ENCODE results near the gene RAB10.
"Not testable (repeated sequence)": the region's sequence is repeated elsewhere in the genome, so short reads cannot be mapped to it uniquely, and the experiment has no call there.

The RAB10 gene

DNA sequence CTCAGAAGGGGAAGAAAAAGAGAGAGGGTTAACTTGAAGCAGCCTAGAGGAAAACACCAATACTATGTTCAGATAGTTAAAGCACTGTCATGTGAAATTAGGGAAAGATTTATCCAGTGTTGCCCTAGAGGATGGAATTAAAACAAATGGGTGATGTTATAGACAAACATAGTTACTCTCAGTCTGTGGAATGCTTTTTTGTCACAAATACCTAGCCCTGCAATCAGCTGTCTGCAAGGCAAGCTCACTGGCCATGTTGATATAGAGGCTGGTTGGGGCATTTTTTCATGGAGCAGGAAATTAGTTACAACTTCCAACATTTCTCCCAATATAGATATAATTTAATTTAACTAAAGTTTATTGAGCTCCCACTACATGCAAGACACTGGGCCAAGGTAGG, 8.4 kb upstream of the RAB10 start:
- Histone ChIP-seq H3K4me1 (ENCODE audit: control insufficient read depth, low read depth, low read length) (no peaks in the 10 kb centered on the region), H2BK15ac (replicated peaks; ENCODE audit: low read depth) (no peak overlapping the region), H3K4me3 (ENCODE audit: low read length) (no peak overlapping the region), H4K8ac (ENCODE audit: low read depth, low read length) (no peak overlapping the region), H3K4me2 (ENCODE audit: low read length) (no peak overlapping the region), H3K56ac (ENCODE audit: low read length) (no peak overlapping the region), H4K5ac (ENCODE audit: low read length) (no peak overlapping the region), H2BK120ac (ENCODE audit: low read depth, low read length) (no peak overlapping the region), H3K79me1 (ENCODE audit: low read length) (no peaks in the 10 kb centered on the region), H3K9ac (ENCODE audit: low read length) (no peak overlapping the region), H3K36me3 (ENCODE audit: control insufficient read depth, insufficient read depth, low read length) (no peaks in the 10 kb centered on the region), H3K79me2 (ENCODE audit: control insufficient read depth, insufficient read depth, low read length) (no peaks in the 10 kb centered on the region), H3K18ac (ENCODE audit: low read length) (no peak overlapping the region), H3K4ac (ENCODE audit: low read depth, low read length) (no peak overlapping the region), H2BK5ac (ENCODE audit: low read length) (no peak overlapping the region), H3K27me3 (ENCODE audit: insufficient read depth, low read length, poor library complexity) (no peaks in the 10 kb centered on the region), H3K27ac (ENCODE audit: low read depth, low read length) (no peak overlapping the region), H2AK5ac (ENCODE audit: low read length) (no peak overlapping the region), H3K23ac (ENCODE audit: low read length) (no peak overlapping the region)
- no peak for DNase-seq

DNA sequence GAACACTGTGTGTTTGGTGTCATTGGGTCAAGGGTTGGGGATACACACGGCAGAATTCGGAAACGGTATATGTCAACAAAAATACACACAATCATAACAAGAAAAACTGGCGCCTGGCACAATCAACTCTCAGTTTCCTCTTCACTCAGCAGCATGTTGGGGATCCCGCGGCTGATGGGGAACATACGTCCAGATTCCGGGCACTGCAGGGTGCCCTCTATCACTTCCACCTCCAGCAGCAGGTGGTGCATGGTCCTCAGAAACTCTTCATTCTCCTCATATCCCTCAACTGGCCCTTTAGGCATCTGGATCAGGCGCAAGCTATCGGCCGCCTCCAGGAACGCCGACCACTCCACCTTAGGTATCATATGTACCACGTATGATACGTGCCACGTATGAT, 5.8 kb upstream of the RAB10 start:
- not testable (repeated sequence) for H4K5ac ChIP-seq (ENCODE audit: low read length)

DNA sequence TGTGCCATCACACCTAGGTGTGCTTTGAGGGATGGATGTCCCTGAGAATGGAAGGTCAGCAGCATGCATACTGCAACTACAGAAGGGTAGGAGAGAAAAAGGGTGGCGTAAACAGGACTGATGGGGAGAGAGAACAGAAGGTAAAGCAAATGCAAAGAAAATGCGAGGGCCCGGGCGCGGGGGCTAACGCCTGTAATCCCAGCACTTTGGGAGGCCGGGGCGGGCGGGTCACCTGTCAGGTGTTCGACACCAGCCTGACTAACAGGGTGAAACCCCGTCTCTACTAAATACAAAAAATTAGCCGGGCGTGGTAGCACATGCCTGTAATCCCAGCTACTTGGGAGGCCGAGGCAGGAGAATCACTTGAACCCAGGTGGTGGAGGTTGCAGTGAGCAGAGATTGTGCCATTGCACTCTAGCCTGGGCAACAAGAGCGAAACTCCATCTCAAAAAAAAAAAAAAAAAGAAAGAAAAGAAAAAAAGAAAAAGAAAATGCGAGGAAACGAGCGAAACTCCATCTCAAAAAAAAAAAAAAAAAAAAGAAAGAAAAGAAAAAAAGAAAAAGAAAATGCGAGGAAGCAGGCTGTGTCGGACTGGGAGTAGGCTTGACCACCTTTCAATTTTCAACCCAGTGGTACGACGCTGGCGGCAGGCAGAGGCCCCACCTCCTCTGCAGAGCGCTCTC, 1.2 kb upstream of the RAB10 start:
- Histone ChIP-seq H3K4ac (ENCODE audit: low read depth, low read length) (peak overlapping the region; percentile 28), H3K79me2 (ENCODE audit: control insufficient read depth, insufficient read depth, low read length) (peaks cover 36% of the 10 kb centered on the region), H3K9ac (ENCODE audit: low read length) (peak overlapping the region; percentile 77), H3K56ac (ENCODE audit: low read length) (peak overlapping the region; percentile 89), H2AK5ac (ENCODE audit: low read length) (peak overlapping the region; percentile 94), H3K4me2 (ENCODE audit: low read length) (peak overlapping the region; percentile 78), H3K4me3 (ENCODE audit: low read length) (peak overlapping the region; percentile 39), H3K27ac (ENCODE audit: low read depth, low read length) (peak overlapping the region; percentile 90)
- not testable (repeated sequence) for H3K27me3 ChIP-seq (ENCODE audit: insufficient read depth, low read length, poor library complexity); DNase-seq; H4K5ac ChIP-seq (ENCODE audit: low read length); H3K23ac ChIP-seq (ENCODE audit: low read length); H4K8ac ChIP-seq (ENCODE audit: low read depth, low read length); H3K79me1 ChIP-seq (ENCODE audit: low read length); H2BK15ac ChIP-seq (replicated peaks; ENCODE audit: low read depth); H2BK5ac ChIP-seq (ENCODE audit: low read length); H2BK120ac ChIP-seq (ENCODE audit: low read depth, low read length); H3K36me3 ChIP-seq (ENCODE audit: control insufficient read depth, insufficient read depth, low read length); H3K4me1 ChIP-seq (ENCODE audit: control insufficient read depth, low read depth, low read length); H3K18ac ChIP-seq (ENCODE audit: low read length)
- no CpG with 5 or more reads among the region's 24 CpGs for WGBS (ENCODE audit: extremely low coverage, insufficient coverage, low lambda C conversion rate)

More for the DNA sequence above, 5.8 kb upstream of the RAB10 start:
- not testable (repeated sequence) for H3K27ac ChIP-seq (ENCODE audit: low read depth, low read length); H3K79me2 ChIP-seq (ENCODE audit: control insufficient read depth, insufficient read depth, low read length); H3K79me1 ChIP-seq (ENCODE audit: low read length); H3K56ac ChIP-seq (ENCODE audit: low read length); H3K9ac ChIP-seq (ENCODE audit: low read length); H3K4me1 ChIP-seq (ENCODE audit: control insufficient read depth, low read depth, low read length); H2AK5ac ChIP-seq (ENCODE audit: low read length); H3K36me3 ChIP-seq (ENCODE audit: control insufficient read depth, insufficient read depth, low read length); H3K4me3 ChIP-seq (ENCODE audit: low read length); H2BK5ac ChIP-seq (ENCODE audit: low read length); H3K4ac ChIP-seq (ENCODE audit: low read depth, low read length); H3K18ac ChIP-seq (ENCODE audit: low read length); H2BK15ac ChIP-seq (replicated peaks; ENCODE audit: low read depth); H2BK120ac ChIP-seq (ENCODE audit: low read depth, low read length); H3K23ac ChIP-seq (ENCODE audit: low read length); H3K27me3 ChIP-seq (ENCODE audit: insufficient read depth, low read length, poor library complexity); DNase-seq; H4K8ac ChIP-seq (ENCODE audit: low read depth, low read length); H3K4me2 ChIP-seq (ENCODE audit: low read length)
- no CpG with 5 or more reads among the region's 16 CpGs for WGBS (ENCODE audit: extremely low coverage, insufficient coverage, low lambda C conversion rate)

DNA sequence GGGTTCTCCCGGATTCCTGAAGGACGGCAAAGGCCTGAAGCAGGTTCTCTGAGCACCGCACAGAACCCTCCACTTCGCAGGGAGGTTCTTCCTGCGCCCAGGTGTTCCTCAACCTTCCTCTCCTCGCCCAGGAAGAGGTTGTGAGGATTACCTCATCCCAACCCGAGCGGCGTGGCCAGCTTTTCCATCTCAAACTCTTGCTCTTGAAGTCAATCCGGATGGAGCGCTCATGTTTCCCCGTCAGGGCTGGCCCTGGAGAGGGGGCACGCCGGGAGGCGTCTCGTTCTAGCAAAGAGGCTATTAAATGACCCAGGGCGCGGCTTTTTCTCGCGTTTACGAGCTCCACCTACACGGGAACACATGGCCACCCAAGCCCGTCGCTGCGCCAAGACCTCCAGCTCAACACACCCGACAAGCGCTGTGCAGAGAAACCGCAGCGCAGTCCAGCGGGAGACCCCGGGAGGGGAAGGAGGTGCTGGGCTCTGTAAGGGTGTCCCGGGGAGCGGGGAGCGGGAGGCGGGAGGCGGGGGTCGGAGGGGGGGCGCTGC, 540 bp upstream of the RAB10 start:
- Histone ChIP-seq H3K27ac (ENCODE audit: low read depth, low read length) (peak overlapping the region; percentile 90), H3K4ac (ENCODE audit: low read depth, low read length) (peak overlapping the region; percentile 28), H3K4me2 (ENCODE audit: low read length) (peak overlapping the region; percentile 78), H3K4me3 (ENCODE audit: low read length) (peak overlapping the region; percentile 39), H3K23ac (ENCODE audit: low read length) (no peak overlapping the region), H3K36me3 (ENCODE audit: control insufficient read depth, insufficient read depth, low read length) (no peaks in the 10 kb centered on the region), H3K9ac (ENCODE audit: low read length) (peak overlapping the region; percentile 77), H3K18ac (ENCODE audit: low read length) (peak overlapping the region; percentile 29), H3K27me3 (ENCODE audit: insufficient read depth, low read length, poor library complexity) (no peaks in the 10 kb centered on the region), H2BK5ac (ENCODE audit: low read length) (peak overlapping the region; percentile 14), H2AK5ac (ENCODE audit: low read length) (no peak overlapping the region), H2BK120ac (ENCODE audit: low read depth, low read length) (no peak overlapping the region), H4K5ac (ENCODE audit: low read length) (no peak overlapping the region), H3K79me1 (ENCODE audit: low read length) (peaks cover 4% of the 10 kb centered on the region), H3K56ac (ENCODE audit: low read length) (peak overlapping the region; percentile 89), H2BK15ac (replicated peaks; ENCODE audit: low read depth) (no peak overlapping the region), H3K4me1 (ENCODE audit: control insufficient read depth, low read depth, low read length) (peaks cover 5% of the 10 kb centered on the region), H3K79me2 (ENCODE audit: control insufficient read depth, insufficient read depth, low read length) (peaks cover 42% of the 10 kb centered on the region), H4K8ac (ENCODE audit: low read depth, low read length) (no peak overlapping the region)
- WGBS (ENCODE audit: extremely low coverage, insufficient coverage, low lambda C conversion rate), result no CpG with 5 or more reads among the region's 38 CpGs
- DNase-seq, result peak; percentile 96

DNA sequence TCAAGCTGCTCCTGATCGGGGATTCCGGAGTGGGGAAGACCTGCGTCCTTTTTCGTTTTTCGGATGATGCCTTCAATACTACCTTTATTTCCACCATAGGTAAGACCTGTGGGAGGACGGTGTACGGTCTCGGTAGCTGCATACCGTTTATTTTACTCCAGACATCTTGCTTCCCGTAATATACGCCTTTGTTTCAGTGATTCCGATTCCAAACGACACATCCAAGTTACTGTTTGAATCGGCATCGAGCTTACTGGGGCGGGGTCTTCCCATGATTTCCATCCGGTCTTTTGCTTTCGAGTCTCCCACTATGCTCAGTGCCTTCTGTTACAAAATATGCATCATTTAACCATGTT, 731 bp downstream of the RAB10 start:
- peak overlapping the region; percentile 100 for H3K4me3 ChIP-seq (ENCODE audit: low read length)
- H3K36me3 ChIP-seq (ENCODE audit: control insufficient read depth, insufficient read depth, low read length), result no peaks in the 10 kb centered on the region
- H3K4me1 ChIP-seq (ENCODE audit: control insufficient read depth, low read depth, low read length), result peaks cover 5% of the 10 kb centered on the region
- H4K5ac ChIP-seq (ENCODE audit: low read length), result no peak overlapping the region
- peak overlapping the region; percentile 100 for H3K56ac ChIP-seq (ENCODE audit: low read length)
- peak overlapping the region; percentile 94 for H2BK5ac ChIP-seq (ENCODE audit: low read length)
- no peaks in the 10 kb centered on the region for H3K27me3 ChIP-seq (ENCODE audit: insufficient read depth, low read length, poor library complexity)
- H3K9ac ChIP-seq (ENCODE audit: low read length), result peak overlapping the region; percentile 100
- peak overlapping the region; percentile 22 for H3K4me2 ChIP-seq (ENCODE audit: low read length)
- peak overlapping the region; percentile 98 for H2AK5ac ChIP-seq (ENCODE audit: low read length)
- no peak overlapping the region for H4K8ac ChIP-seq (ENCODE audit: low read depth, low read length)
- H3K18ac ChIP-seq (ENCODE audit: low read length), result peak overlapping the region; percentile 35
- H2BK15ac ChIP-seq (replicated peaks; ENCODE audit: low read depth), result no peak overlapping the region
- H3K79me2 ChIP-seq (ENCODE audit: control insufficient read depth, insufficient read depth, low read length), result peaks cover 54% of the 10 kb centered on the region
- H3K27ac ChIP-seq (ENCODE audit: low read depth, low read length), result peak overlapping the region; percentile 93
- H3K23ac ChIP-seq (ENCODE audit: low read length), result peak overlapping the region; percentile 59
- H3K79me1 ChIP-seq (ENCODE audit: low read length), result peaks cover 4% of the 10 kb centered on the region
- peak; percentile 44 for DNase-seq
- WGBS (ENCODE audit: extremely low coverage, insufficient coverage, low lambda C conversion rate), result no CpG with 5 or more reads among the region's 18 CpGs
- no peak overlapping the region for H2BK120ac ChIP-seq (ENCODE audit: low read depth, low read length)
- H3K4ac ChIP-seq (ENCODE audit: low read depth, low read length), result peak overlapping the region; percentile 66

Measured in mesendoderm (in vitro differentiated cells).